SK-N-SH treated with all-trans-retinoic acid at 6 μM for 48 hours (cell line): ENCODE data around the gene MED27.

Experiments used
- ATAC-seq: fragments of 200-7000 bp; cut with Tn5 transposase; 3 replicates; pipeline ENCODE4 v1.9.1; 2020; ENCODE audit warnings: mild to moderate bottlenecking, moderate library complexity
- ARNTL ChIP-seq: fragments of 450-650 bp; formaldehyde crosslinking; IDR thresholded peaks from 2 replicates; pipeline ENCODE4 v1.5.0; 2020; ENCODE audit warnings: low read depth, mild to moderate bottlenecking, moderate library complexity, borderline replicate concordance
- BACH2 ChIP-seq: fragments of 250-450 bp; sonication (Bioruptor Pico); IDR thresholded peaks from 2 replicates; pipeline ENCODE4 v1.9.0; 2021; ENCODE audit warnings: mild to moderate bottlenecking, borderline replicate concordance
- ESRRG ChIP-seq: fragments of 250-450 bp; sonication (Bioruptor Pico); IDR thresholded peaks from 2 replicates; pipeline ENCODE4 v1.6.1; 2021; ENCODE audit warnings: mild to moderate bottlenecking
- GLIS3 ChIP-seq: fragments of 250-450 bp; sonication (Bioruptor Pico); IDR thresholded peaks from 2 replicates; pipeline ENCODE4 v1.5.0; 2020; ENCODE audit warnings: mild to moderate bottlenecking, moderate library complexity
- ISL1 ChIP-seq: fragments of 250-450 bp; sonication (Bioruptor Pico); IDR thresholded peaks from 2 replicates; pipeline ENCODE4 v2.1.2; 2022; ENCODE audit warnings: mild to moderate bottlenecking, moderate library complexity
- OSR1 ChIP-seq: fragments of 250-450 bp; sonication (Bioruptor Pico); IDR thresholded peaks from 2 replicates; pipeline ENCODE4 v1.8.0; 2022; ENCODE audit warnings: moderate library complexity, mild to moderate bottlenecking, inconsistent platforms
- PATZ1 ChIP-seq: fragments of 250-450 bp; sonication (Bioruptor Pico); IDR thresholded peaks from 2 replicates; pipeline ENCODE4 v1.8.0; 2020; ENCODE audit warnings: mild to moderate bottlenecking, moderate library complexity, borderline replicate concordance
- POU6F1 ChIP-seq: fragments of 250-450 bp; sonication (Bioruptor Pico); IDR thresholded peaks from 2 replicates; pipeline ENCODE4 v1.8.0; 2021; ENCODE audit warnings: low read depth, mild to moderate bottlenecking, moderate library complexity, borderline replicate concordance
- PPARA ChIP-seq: fragments of 250-450 bp; sonication (Bioruptor Pico); IDR thresholded peaks from 2 replicates; pipeline ENCODE4 v1.5.0; 2020; ENCODE audit warnings: mild to moderate bottlenecking, borderline replicate concordance
- RARB ChIP-seq: fragments of 250-450 bp; sonication (Bioruptor Pico); IDR thresholded peaks from 2 replicates; pipeline ENCODE4 v1.8.0; 2021; ENCODE audit warnings: mild to moderate bottlenecking, moderate library complexity
- TCF4 ChIP-seq: fragments of 250-450 bp; sonication (Bioruptor Pico); IDR thresholded peaks from 2 replicates; pipeline ENCODE4 v1.8.0; 2021; ENCODE audit warnings: mild to moderate bottlenecking, moderate library complexity, borderline replicate concordance
- TOX ChIP-seq: fragments of 250-450 bp; sonication (Bioruptor Pico); IDR thresholded peaks from 2 replicates; pipeline ENCODE4 v1.8.0; 2021; ENCODE audit warnings: mild to moderate bottlenecking, moderate library complexity, borderline replicate concordance
- TSHZ2 ChIP-seq: fragments of 250-450 bp; sonication (Bioruptor Pico); IDR thresholded peaks from 2 replicates; pipeline ENCODE4 v1.5.0; 2020; ENCODE audit warnings: mild to moderate bottlenecking, moderate library complexity
- ZC3H10 ChIP-seq: fragments of 250-450 bp; sonication (Bioruptor Pico); IDR thresholded peaks from 2 replicates; pipeline ENCODE4 v1.5.1; 2021; ENCODE audit warnings: mild to moderate bottlenecking, moderate library complexity
- ZFP3 ChIP-seq: fragments of 250-450 bp; sonication (Bioruptor Pico); IDR thresholded peaks from 2 replicates; pipeline ENCODE4 v1.5.0; 2020; ENCODE audit warnings: mild to moderate bottlenecking, moderate library complexity
- ZFP30 ChIP-seq: fragments of 450-650 bp; formaldehyde crosslinking; IDR thresholded peaks from 2 replicates; pipeline ENCODE4 v1.5.0; 2022; ENCODE audit warnings: mild to moderate bottlenecking, moderate library complexity
- ZNF70 ChIP-seq: fragments of 450-650 bp; formaldehyde crosslinking; IDR thresholded peaks from 2 replicates; pipeline ENCODE4 v1.5.0; 2020; ENCODE audit warnings: mild to moderate bottlenecking, moderate library complexity
- ZNF8 ChIP-seq: fragments of 450-650 bp; formaldehyde crosslinking; IDR thresholded peaks from 2 replicates; pipeline ENCODE4 v1.5.0; 2020; ENCODE audit warnings: mild to moderate bottlenecking, moderate library complexity
- TF ChIP-seq, protein P1 (sequence below): fragments of 250-450 bp; sonication (Bioruptor Pico); IDR thresholded peaks from 2 replicates; pipeline ENCODE4 v1.5.1; 2020; ENCODE audit warnings: low read depth, mild to moderate bottlenecking, moderate library complexity

MED27 gene

DNA sequence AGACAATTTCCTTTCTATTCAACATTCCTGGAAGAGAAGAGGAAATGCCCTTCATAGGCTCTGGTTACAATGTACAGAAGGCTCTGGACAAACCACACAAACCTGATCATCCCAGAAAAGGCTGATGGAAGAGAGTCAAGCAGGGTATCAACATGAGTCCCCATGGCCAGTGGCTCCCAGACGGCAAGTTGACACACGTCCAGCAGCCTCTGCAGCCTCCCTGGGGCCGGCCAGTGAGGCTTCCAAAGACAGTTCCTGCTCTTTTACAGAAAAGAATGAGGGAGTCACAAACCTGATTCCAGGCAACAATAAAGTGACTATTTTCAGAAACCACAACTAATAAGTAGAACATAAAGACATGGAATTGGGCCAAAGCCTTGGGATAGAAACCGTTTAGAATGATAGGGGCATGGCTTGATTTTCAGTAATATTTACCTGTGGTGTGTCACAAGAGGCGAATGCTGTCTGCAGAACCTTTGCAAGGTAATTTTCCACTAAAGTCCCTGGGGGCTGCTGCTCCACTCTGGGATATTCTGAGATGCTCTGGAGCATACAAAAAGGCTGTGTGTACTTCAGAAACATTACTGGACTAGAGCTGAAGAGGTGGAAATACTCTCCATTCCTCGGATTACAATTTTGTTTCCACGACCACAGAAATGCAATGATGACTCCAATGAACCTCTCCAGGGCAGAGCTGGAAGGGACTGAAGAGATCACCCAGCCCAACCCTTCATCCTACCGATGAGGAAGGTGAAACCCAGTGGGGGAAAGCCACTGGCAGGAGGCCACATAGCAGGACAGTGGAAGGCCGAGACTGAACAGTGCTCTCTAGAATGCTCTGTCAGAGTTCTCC lies 10.4 kb downstream of the MED27 start:
- ATAC-seq: peak; percentile 77
- TF ChIP-seq RARB (CRISPR knock-in tag) (no peak), PATZ1 (no peak), POU6F1 (no peak), PPARA (CRISPR knock-in tag) (no peak), ESRRG (no peak), ZFP30 (no peak), TSHZ2 (no peak), ISL1 (CRISPR knock-in tag) (no peak), TOX (CRISPR knock-in tag) (no peak), GLIS3 (no peak), ARNTL (no peak), ZNF70 (no peak)
- TF ChIP-seq, all 23 proteins: peak for 0

DNA sequence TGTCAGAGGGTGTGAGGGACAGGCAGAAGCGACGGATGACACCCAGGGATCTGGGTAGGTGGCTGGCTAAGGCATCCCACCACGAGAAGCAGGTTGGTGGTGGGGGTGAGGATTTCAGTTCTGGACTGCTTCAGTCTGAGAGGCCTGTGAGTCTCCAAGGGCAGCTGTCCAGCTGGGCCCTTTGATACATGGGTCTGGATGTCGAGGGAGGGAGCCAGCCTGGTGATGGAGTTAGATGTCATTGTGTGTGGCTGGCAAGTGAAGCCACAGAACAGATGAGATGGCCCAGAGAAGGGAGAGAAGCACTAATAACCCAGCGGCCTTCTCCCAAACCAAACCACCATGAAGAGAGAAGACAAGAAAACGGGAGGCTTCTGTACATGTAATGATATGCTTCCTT lies 11.1 kb downstream of the MED27 start:
- ATAC-seq: no peak
- no peak for TF ChIP-seq ARNTL
- TF ChIP-seq RARB (CRISPR knock-in tag): no peak
- TF ChIP-seq TOX (CRISPR knock-in tag): no peak
- TF ChIP-seq ZFP3: no peak
- no peak for TF ChIP-seq BACH2 (CRISPR knock-in tag)
- TF ChIP-seq, protein P1, sequence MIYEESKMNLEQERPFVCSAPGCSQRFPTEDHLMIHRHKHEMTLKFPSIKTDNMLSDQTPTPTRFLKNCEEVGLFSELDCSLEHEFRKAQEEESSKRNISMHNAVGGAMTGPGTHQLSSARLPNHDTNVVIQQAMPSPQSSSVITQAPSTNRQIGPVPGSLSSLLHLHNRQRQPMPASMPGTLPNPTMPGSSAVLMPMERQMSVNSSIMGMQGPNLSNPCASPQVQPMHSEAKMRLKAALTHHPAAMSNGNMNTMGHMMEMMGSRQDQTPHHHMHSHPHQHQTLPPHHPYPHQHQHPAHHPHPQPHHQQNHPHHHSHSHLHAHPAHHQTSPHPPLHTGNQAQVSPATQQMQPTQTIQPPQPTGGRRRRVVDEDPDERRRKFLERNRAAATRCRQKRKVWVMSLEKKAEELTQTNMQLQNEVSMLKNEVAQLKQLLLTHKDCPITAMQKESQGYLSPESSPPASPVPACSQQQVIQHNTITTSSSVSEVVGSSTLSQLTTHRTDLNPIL: no peak
- TF ChIP-seq ESRRG: no peak
- no peak for TF ChIP-seq PPARA (CRISPR knock-in tag)
- no peak for TF ChIP-seq ZNF70
- no peak for TF ChIP-seq POU6F1
- no peak for TF ChIP-seq ZNF8 (CRISPR knock-in tag)

- TF ChIP-seq ZNF70 (no peak), ARNTL (no peak), GLIS3 (no peak)
- ATAC-seq: no peak
These were observed 13.2 kb downstream of the MED27 start for GRCh38 chr9:132066511-132066910.

- no peak for ATAC-seq
- TF ChIP-seq OSR1 (no peak), ZC3H10 (CRISPR knock-in tag) (no peak), TSHZ2 (no peak), ISL1 (CRISPR knock-in tag) (no peak), ARNTL (no peak), PPARA (CRISPR knock-in tag) (no peak), TCF4 (CRISPR knock-in tag) (no peak), PATZ1 (no peak), TOX (CRISPR knock-in tag) (no peak), GLIS3 (no peak), RARB (CRISPR knock-in tag) (no peak)
These were observed 13.6 kb downstream of the MED27 start for GRCh38 chr9:132066057-132066456.
